ENCODE data around the gene DENND10.
A peak's percentile ranks its signal among the peaks of the same experiment; 100 is the strongest.

The DENND10 gene

DNA sequence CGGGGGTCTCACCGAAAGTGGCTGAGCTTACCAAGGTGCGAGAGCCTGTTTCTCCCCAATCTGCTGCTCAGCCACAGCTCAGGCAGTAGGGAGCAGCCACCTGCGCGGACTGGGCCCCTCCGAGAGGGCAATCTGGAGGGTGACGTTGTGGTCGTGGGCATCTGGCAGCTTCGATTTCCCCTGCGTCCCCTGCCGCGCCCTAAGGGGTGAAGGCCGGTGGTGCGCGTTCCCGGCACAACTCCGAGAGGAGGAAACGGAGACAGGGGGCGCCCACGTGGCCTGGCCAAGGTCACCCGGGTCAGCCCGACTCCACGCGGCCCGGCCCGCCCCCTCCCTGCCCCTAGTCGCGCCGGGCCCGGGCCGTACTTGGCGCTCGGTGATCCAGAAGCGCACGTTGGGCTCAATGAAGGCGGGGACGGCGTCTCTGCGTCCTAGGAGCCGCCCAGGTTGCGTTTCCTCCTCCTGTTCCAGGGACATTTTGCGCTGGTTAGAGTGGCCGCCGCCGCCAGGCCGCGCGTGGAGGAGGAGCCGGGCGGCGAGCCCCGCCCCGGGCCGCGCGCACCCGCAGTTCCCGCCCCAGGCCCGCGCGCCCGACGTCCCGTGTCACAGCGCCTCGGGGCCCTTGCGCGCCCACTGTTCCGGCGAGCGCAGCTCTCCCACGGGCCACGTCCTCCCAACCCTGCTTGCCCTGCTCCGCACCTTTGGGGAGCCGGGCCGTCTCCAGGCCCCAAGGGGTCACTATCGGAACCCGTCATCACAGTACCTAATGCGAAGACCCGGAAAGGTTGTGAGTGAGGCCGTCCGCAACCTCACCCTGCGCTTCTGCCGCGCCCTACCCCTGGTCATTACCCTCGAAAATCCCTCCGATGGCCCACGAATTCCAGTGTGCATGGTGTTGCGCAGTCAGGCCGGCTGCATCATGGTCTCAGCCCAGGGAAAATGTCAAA lies 61.5 kb downstream of the DENND10 start, which contains the start of gene SFXN4:
Gene SFXN4 (minus strand): TSS at position 544 of the 947 bp plus-strand sequence. CDS start 67 bp downstream, at position 477.
- TF ChIP-seq, protein P1, sequence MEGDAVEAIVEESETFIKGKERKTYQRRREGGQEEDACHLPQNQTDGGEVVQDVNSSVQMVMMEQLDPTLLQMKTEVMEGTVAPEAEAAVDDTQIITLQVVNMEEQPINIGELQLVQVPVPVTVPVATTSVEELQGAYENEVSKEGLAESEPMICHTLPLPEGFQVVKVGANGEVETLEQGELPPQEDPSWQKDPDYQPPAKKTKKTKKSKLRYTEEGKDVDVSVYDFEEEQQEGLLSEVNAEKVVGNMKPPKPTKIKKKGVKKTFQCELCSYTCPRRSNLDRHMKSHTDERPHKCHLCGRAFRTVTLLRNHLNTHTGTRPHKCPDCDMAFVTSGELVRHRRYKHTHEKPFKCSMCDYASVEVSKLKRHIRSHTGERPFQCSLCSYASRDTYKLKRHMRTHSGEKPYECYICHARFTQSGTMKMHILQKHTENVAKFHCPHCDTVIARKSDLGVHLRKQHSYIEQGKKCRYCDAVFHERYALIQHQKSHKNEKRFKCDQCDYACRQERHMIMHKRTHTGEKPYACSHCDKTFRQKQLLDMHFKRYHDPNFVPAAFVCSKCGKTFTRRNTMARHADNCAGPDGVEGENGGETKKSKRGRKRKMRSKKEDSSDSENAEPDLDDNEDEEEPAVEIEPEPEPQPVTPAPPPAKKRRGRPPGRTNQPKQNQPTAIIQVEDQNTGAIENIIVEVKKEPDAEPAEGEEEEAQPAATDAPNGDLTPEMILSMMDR (IDR thresholded peaks at IDR 0.05) = no peak
- Mint-ChIP-seq H3K4me3 (peak within 1 kb of the TSS; percentile 86), H3K27ac (peak within 1 kb of the TSS; percentile 78), H3K9me3 (no peaks in the 10 kb centered on the region), H3K4me1 (peaks cover 64% of the 10 kb centered on the region), H3K36me3 (ENCODE audit: low read depth) (peaks cover 28% of the 10 kb centered on the region), H3K27me3 (ENCODE audit: low read depth, poor library complexity) (peaks cover 4% of the 10 kb centered on the region)
- peak; percentile 75 for DNase-seq

DNA sequence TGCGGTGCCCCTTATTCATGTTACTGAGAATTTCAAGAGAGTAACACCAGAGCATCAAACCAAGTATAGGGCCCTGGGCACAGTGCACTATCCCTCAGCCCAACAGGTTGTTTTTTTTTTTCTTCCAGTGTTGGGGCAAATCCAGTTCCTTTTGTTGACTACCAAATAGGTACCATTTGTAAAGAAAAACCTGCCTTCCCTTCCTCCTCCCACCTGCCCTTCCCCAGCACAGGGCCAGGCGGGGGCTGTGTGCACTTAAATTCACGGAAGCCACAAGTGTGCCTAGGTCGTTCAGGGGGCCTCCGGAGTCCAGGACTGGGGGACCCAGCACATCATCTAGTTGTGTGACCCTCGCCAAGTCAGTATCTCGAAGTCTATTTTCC lies 62.2 kb downstream of the DENND10 start:
- H3K9me3 Mint-ChIP-seq = no peaks in the 10 kb centered on the region

DNA sequence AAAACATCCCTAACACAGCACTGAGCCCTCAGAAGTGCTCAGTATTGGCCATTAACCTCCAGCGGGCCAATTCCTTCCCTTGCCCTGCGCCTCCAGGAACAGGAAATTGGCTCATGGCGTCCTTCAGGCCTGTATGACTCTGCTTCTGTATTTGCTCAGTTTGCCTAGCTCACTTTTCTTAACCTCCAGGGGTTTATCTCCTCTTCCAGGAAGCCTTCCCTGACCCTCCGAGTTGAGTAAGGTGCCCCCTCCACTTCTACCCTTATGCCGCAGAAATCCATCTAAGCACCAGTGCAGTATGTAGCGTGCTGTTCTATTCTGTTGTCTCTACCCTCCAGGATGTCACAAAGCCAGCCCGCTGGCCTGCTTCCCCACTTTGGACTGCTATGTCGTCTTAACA lies 62.7 kb downstream of the DENND10 start:
- peak overlapping the region; percentile 57 for H3K27ac Mint-ChIP-seq

More for the DNA sequence above, 62.2 kb downstream of the DENND10 start:
- Mint-ChIP-seq H3K4me3 (peak overlapping the region; percentile 86), H3K36me3 (ENCODE audit: low read depth) (peaks cover 33% of the 10 kb centered on the region), H3K27me3 (ENCODE audit: low read depth, poor library complexity) (peaks cover 4% of the 10 kb centered on the region), H3K27ac (peak overlapping the region; percentile 78), H3K4me1 (peaks cover 58% of the 10 kb centered on the region)
- no peak for DNase-seq
- TF ChIP-seq, protein P1 (IDR thresholded peaks at IDR 0.05) = no peak

DNA sequence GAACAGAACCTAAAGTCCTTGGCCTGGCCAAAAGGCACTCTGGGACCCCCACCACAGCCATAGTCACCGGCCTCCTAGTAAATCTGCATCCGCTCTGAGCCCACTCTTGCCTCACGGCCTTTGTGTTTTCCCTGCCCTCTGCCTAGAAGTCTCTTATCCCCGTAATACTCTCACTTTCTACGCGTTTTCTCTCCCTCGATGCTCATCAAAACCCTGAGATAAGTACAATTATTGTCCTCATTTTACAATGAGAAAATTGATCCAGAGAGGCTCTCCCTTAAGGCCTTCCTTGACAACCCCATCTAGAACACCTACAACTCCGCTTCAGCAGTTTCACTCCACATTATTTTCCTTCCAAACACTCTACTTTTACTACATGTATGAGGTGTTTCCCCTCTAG lies 63.1 kb downstream of the DENND10 start:
- Mint-ChIP-seq H3K27ac (peak overlapping the region; percentile 57), H3K4me3 (peak overlapping the region; percentile 86), H3K4me1 (peaks cover 48% of the 10 kb centered on the region), H3K36me3 (ENCODE audit: low read depth) (peaks cover 42% of the 10 kb centered on the region), H3K9me3 (no peaks in the 10 kb centered on the region), H3K27me3 (ENCODE audit: low read depth, poor library complexity) (peaks cover 4% of the 10 kb centered on the region)
- TF ChIP-seq, protein P1 (IDR thresholded peaks at IDR 0.05) = no peak
- DNase-seq = no peak

More for the DNA sequence above, 62.7 kb downstream of the DENND10 start:
- Mint-ChIP-seq H3K36me3 (ENCODE audit: low read depth) (peaks cover 37% of the 10 kb centered on the region), H3K9me3 (no peaks in the 10 kb centered on the region), H3K27me3 (ENCODE audit: low read depth, poor library complexity) (peaks cover 4% of the 10 kb centered on the region), H3K4me3 (peak overlapping the region; percentile 86), H3K4me1 (peaks cover 53% of the 10 kb centered on the region)
- TF ChIP-seq, protein P1 (IDR thresholded peaks at IDR 0.05) = no peak
- DNase-seq = no peak

DNA sequence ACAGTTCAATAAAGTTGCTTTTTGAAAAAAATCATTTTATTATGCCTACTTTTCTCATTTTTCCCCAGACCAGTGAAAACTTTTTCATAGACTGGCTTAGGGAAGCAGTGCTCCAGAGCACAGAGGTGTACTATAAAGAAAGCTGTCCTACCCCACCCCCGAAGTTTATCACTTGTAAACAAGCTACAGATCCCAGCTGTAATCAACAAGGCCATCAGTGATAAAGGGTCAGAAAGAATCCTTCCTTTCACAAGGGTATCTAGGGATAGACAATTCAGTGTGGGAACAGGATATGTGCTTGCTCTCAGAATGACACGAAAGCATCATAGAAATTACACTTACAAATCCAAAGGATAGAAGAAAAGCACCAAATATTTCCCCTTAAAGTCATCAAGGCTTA lies 70.2 kb downstream of the DENND10 start:
- Mint-ChIP-seq H3K36me3 (ENCODE audit: low read depth) (peaks cover 55% of the 10 kb centered on the region), H3K9me3 (no peaks in the 10 kb centered on the region), H3K27ac (no peak overlapping the region), H3K27me3 (ENCODE audit: low read depth, poor library complexity) (peaks cover 5% of the 10 kb centered on the region), H3K4me1 (peaks cover 34% of the 10 kb centered on the region), H3K4me3 (no peak overlapping the region)
- TF ChIP-seq, protein P1 (IDR thresholded peaks at IDR 0.05) = no peak
- no peak for DNase-seq
